NK-92 (cell line): ENCODE measurements around the gene PCCA.
"Not testable (repeated sequence)": the region's sequence is repeated elsewhere in the genome, so short reads cannot be mapped to it uniquely, and the experiment has no call there.

Experiments used
- DNase-seq: peaks from one replicate; lab custom pipeline; 2025; ENCODE audit not compliant: unreplicated experiment; lab: John Stamatoyannopoulos, UW

Gene PCCA

GRCh38 chr13:100565286-100565685 is 476.4 kb downstream of the PCCA start:
- no peak for DNase-seq

GRCh38 chr13:100566543-100566942 is 477.6 kb downstream of the PCCA start:
- DNase-seq = no peak

GRCh38 chr13:100573121-100573520 is 484.2 kb downstream of the PCCA start:
- DNase-seq = peak; percentile 4

GRCh38 chr13:100577239-100577638 is 488.3 kb downstream of the PCCA start:
- DNase-seq = not testable (repeated sequence)
